HG03280 (cell line): ENCODE results near the gene PCDHGC5.
A peak's percentile ranks its signal among the peaks of the same experiment; 100 is the strongest.

ENCODE experiments used
- ATAC-seq: cut with Tn5 transposase; IDR thresholded peaks from one replicate; pipeline ENCODE4 v1.9.1; 2021; ENCODE audit warnings: mild to moderate bottlenecking, moderate library complexity; ENCODE audit not compliant: unreplicated experiment

The PCDHGC5 gene

DNA sequence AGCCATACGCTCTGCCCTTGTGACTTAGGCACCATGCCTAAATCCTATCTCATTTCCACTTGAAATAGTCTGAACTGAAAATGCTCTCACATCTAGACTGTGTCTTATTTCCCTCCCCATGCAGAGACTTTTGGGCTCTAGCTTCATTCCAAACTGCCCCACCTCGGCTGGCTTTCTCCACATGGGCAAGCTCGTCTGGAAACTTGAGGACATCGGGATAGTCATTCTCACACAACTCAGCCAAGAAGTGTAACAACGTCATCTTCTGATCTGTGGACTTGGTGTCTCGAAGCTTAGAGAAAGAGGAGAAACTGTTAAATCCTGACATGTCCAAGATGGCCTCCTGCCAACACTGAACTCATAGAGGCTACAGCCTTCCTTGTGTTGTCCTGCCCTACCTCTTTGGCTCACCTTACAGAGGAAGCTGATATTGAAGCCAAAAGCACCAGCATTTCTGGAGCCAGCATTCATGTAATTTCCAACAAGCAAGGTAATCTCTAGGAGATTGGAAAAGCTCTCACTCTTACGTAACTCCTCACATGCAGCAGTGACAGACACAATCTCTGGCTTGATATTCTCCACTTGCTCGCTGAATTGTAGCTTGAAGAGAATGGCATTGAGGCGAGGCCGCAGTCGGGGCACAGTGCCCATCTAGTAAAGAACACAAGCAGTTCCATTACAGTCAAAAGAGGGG is 39.6 kb downstream of the PCDHGC5 start:
- no peak for ATAC-seq

DNA sequence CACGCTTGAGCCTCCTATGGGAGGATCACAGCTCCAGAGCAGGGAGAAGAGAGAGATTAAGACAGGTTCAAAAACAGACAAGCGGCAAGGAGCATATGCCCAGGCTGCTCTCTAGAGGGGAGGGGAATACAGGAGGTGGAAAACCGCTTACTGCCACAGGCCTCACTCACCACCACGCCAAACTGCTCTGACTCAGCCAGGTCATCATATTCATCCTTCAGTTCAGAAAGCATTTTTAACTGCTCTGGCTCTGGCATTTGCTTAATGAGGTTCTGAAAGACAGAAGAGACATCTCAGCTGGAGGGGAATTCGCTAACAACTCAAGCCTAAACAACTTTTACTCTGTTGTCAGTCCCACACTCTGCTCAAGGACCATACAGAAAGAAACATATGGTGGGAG is 40.1 kb downstream of the PCDHGC5 start:
- peak; percentile 41 for ATAC-seq

DNA sequence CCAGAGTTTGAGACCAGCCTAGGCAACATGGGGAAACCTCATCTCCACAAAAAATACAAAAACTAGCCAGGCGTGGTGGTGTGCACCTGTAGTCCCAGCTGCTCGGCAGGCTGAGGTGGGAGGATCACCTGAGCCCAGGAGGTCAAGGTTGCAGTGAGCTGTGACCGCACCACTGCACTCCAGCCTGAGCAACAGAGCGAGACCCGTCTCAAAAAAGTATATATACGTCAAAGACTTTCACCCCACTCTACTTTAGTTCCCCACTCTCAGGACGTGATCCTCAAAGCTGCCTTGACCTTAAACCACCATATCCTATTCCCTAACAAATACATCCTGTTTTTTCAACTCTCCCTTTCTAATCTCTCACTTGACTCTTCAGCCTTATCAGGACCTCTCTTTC is 41.0 kb downstream of the PCDHGC5 start:
- no peak for ATAC-seq

DNA sequence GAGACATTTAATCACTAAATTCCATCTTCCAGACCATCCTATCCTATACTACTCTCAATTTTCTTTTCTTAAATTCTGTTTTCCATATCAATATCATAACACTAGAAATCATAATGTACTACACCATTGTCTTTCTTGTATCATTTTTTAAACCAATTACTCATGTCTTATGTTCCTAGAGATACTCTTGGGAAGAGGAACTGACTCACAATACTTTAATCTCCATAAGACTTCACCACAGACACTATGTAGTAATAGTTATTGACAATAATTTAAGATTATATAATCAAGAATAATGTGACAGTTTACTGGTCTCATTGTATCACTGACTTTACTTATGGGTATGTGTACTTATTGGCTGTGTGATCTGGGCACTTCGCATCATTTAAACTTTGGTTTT is 43.8 kb downstream of the PCDHGC5 start:
- no peak for ATAC-seq

DNA sequence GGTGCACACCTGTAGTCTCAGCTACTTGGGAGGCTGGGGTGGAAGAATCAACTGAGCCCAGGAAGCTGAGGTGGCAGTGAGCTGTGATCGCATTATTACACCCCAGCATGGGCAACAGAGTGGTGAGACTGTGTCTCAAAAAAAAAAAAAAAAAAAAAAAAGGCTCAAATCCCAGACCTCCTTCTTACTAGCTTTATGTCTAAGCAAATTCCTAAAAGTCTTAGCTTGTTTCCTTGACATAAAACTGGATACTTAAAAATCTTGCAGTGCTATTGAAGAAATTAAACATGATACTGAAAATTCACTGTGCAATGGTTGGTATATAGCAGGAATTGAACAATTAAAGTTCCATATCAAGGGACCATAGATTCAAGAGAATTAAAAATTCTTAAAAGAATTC is 45.0 kb downstream of the PCDHGC5 start:
- ATAC-seq = no peak

DNA sequence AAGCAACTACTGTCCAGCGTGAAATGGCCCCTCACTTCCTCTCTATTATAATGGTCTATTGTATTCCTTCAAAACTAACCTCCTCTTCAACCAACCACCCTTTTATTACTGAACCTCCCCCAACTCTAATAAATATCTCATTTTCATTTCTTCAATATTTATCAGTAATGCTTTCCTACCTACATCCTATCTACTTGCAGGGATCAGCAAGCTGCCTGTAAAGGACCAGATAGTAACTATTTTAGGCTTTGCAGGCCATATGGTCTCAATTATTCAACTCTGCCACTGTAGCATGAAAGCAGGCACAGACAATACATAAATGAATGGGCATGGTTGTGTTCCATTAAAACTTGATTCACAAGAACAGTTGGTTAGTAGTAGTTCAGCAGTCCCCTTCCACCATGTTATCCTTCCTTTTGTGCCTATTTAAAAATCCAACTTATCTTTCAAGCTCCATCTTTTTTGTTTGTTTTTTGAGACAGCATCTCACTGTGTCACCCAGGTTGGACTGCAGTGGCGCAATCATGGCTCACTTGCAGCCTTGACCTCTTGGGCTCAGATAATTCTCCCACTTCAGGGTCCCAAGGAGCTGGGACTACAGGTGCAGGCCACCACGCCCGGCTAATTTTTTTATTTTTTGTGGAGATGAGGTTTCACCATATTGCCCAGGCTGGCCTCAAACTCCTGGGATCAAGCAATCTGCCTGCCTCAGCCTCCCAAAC is 45.8 kb downstream of the PCDHGC5 start:
- ATAC-seq = no peak
